Activated CD4-positive, alpha-beta T cell treated with anti-CD3 and anti-CD28 coated beads, Interleukin-2, amount 50 U/mL, for 24 hours (primary cell): ENCODE results near the gene LLGL1.

Experiments
- DNase-seq, 2 donors: peaks; one replicate each; pipeline ENCODE4 v3.0.0-alpha.2; 2020; ENCODE audit warnings: low read depth in 1 of 2, low spot score in 1 of 2

Gene LLGL1

GRCh38 chr17:18252160-18252559 is 26.7 kb downstream of the LLGL1 start:
- no peak for DNase-seq

GRCh38 chr17:18253187-18253884 is 27.9 kb downstream of the LLGL1 start:
- no peak for DNase-seq

GRCh38 chr17:18253947-18254821 is 28.7 kb downstream of the LLGL1 start:
- DNase-seq = no peak

- no peak for DNase-seq
These were observed 29.6 kb downstream of the LLGL1 start for GRCh38 chr17:18254888-18255649.

- DNase-seq = no peak
These were observed 30.9 kb downstream of the LLGL1 start for GRCh38 chr17:18256351-18256750.

- DNase-seq = no peak
These were observed 31.3 kb downstream of the LLGL1 start for GRCh38 chr17:18256776-18257175.

- DNase-seq = no peak
These were observed 32.0 kb downstream of the LLGL1 start for GRCh38 chr17:18257268-18257981.

GRCh38 chr17:18257982-18258355 is 32.5 kb downstream of the LLGL1 start:
- DNase-seq = peak in 1 of 2 donors; percentile 17

GRCh38 chr17:18258356-18259038 is 33.1 kb downstream of the LLGL1 start, which contains the start of gene FLII:
Gene FLII (minus strand): TSS chr17:18258738. CDS start chr17:18258690, 48 bp downstream.
- peak; percentile 29 to 35 for DNase-seq

GRCh38 chr17:18259621-18260331 is 34.3 kb downstream of the LLGL1 start:
- no peak for DNase-seq

GRCh38 chr17:18260332-18261145 is 35.1 kb downstream of the LLGL1 start, which contains the start of gene MIEF2:
Gene MIEF2 (plus strand): TSS chr17:18260662. CDS start chr17:18262721, 2,059 bp downstream.
- peak; percentile 84 to 89 for DNase-seq

GRCh38 chr17:18261146-18261515 is 35.7 kb downstream of the LLGL1 start:
- no peak for DNase-seq

- no peak for DNase-seq
These were observed 36.2 kb downstream of the LLGL1 start for GRCh38 chr17:18261659-18262058.

GRCh38 chr17:18262111-18262510 is 36.7 kb downstream of the LLGL1 start:
- no peak for DNase-seq

- no peak for DNase-seq
These were observed 37.2 kb downstream of the LLGL1 start for GRCh38 chr17:18262641-18263040.

GRCh38 chr17:18263885-18264682 is 38.6 kb downstream of the LLGL1 start:
- DNase-seq = no peak

GRCh38 chr17:18267366-18267765 is 41.9 kb downstream of the LLGL1 start:
- DNase-seq = no peak
